ENCODE measurements around the gene PIGU. TPM values are rescaled to one million over a fixed set of nuclear protein-coding genes. Genes with fewer than 3 reads are reported as not detected.

Gene PIGU
- total RNA-seq, 5 donors from 2014 or later (not counting 1 experiment from before 2014, with no cell fraction given): 8.6 to 17.1 (median 13.6) TPM

Other genes with a start within 250 kb of the PIGU start
- 10 to 100 TPM; 49.6 to 83.6 (median 73.8) TPM for gene DYNLRB1, start 160.7 kb downstream of the PIGU start, total RNA-seq
- gene MAP1LC3A, start 118.4 kb downstream of the PIGU start, total RNA-seq: 10 to 100 TPM in 2 of 5 donors, 1 to 10 TPM in 3; 2.3 to 15.5 (median 2.6) TPM
- gene TP53INP2, start 27.3 kb upstream of the PIGU start, total RNA-seq: 10 to 100 TPM in 2 of 5 donors, 1 to 10 TPM in 3; 1.3 to 56.7 (median 1.9) TPM
- gene NCOA6, start 148.6 kb upstream of the PIGU start, total RNA-seq: 10 to 100 TPM; 27.1 to 31.8 (median 28.3) TPM
- gene GGT7, start 195.8 kb upstream of the PIGU start, total RNA-seq: 10 to 100 TPM; 31.5 to 47.0 (median 38.1) TPM
- gene ACSS2, start 199.5 kb upstream of the PIGU start, total RNA-seq: 10 to 100 TPM; 24.7 to 34.7 (median 27.7) TPM

Data from T-cell (primary cell).